ENCODE measurements around the gene TENM3.

The TENM3 gene

DNA sequence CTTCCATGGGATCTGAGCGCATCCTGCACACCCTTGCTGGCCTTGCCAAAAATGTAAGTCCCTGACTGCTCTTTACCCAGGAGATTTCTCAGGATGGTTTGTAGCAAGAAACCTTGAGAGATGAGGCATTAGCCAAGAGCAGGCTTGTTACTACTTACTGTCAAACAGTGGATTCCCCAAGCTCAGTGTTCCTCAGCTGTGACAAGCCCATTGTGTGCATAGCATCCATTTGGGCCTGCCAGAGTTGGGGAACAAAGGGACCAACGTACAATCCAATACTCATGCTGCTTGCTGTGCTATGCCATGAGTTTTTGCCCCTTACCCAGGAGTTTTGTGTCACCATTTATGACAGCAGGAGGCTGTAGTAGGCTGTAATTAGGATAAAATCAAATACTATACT is 267.6 kb downstream of the TENM3 start:
- Histone ChIP-seq H3K9me3 (no peaks in the 10 kb centered on the region), H3K36me3 (no peaks in the 10 kb centered on the region), H3K4me1 (no peaks in the 10 kb centered on the region), H3K27me3 (no peaks in the 10 kb centered on the region), H3K4me3 (ENCODE audit: low read depth, low read length) (no peak overlapping the region)
- TF ChIP-seq CTCF (IDR thresholded peaks at IDR 0.05; ENCODE audit: low read depth, low read length): no peak
- no peak for DNase-seq

GRCh38 chr4:182513587-182514291 is 270.5 kb downstream of the TENM3 start:
- Histone ChIP-seq H3K36me3 (no peaks in the 10 kb centered on the region), H3K4me1 (no peaks in the 10 kb centered on the region), H3K9me3 (no peaks in the 10 kb centered on the region), H3K27me3 (no peaks in the 10 kb centered on the region), H3K4me3 (ENCODE audit: low read depth, low read length) (no peak overlapping the region)
- no peak for DNase-seq
- TF ChIP-seq CTCF (IDR thresholded peaks at IDR 0.05; ENCODE audit: low read depth, low read length): no peak

DNA sequence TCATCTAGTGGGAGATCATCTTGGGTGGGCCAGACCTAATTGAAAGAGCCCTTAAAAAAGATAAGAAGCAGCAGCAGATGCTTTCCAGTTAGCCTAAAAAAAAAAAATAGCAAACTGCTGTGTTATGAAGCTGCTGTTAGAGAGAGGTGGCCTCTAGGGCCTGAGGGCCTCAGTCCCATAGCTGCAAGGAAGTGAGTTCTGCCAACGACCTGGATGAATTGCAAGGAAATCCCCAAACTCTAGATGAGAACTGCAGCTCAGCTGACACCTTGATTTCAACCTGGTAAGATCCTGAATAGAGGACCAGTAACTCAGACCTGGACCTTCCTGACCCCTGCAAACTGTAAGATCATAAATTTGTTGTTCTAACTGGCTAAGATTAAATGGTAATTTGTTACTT is 275.2 kb downstream of the TENM3 start:
- Histone ChIP-seq H3K36me3 (no peaks in the 10 kb centered on the region), H3K27me3 (no peaks in the 10 kb centered on the region), H3K9me3 (no peaks in the 10 kb centered on the region), H3K4me1 (no peaks in the 10 kb centered on the region), H3K4me3 (ENCODE audit: low read depth, low read length) (no peak overlapping the region)
- no peak for TF ChIP-seq CTCF (IDR thresholded peaks at IDR 0.05; ENCODE audit: low read depth, low read length)
- DNase-seq: no peak

GRCh38 chr4:182519528-182519927 is 276.3 kb downstream of the TENM3 start:
- H3K9me3 ChIP-seq: no peaks in the 10 kb centered on the region
- H3K4me1 ChIP-seq: no peaks in the 10 kb centered on the region
- no peak for TF ChIP-seq CTCF (IDR thresholded peaks at IDR 0.05; ENCODE audit: low read depth, low read length)
- no peak for DNase-seq
- H3K27me3 ChIP-seq: no peaks in the 10 kb centered on the region
- no peaks in the 10 kb centered on the region for H3K36me3 ChIP-seq
- no peak overlapping the region for H3K4me3 ChIP-seq (ENCODE audit: low read depth, low read length)

DNA sequence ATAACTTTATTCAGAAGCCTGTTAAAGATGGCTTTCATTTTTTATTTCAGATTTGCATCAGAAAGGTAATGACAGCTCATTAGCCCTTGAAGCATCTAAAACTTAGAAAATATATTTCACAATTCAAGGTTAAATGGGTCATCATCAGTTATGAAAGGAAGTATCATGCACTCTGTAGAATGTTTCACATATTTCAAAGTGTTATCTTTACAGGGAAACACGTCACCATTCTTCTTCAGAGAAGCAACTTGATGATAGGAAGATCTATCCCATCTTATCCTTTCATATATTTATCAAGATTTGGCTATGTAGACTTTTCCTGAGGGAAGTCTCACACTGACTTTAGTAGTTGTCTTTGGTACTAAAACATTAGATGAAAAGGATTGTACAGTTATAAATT is 277.8 kb downstream of the TENM3 start:
- TF ChIP-seq CTCF (IDR thresholded peaks at IDR 0.05; ENCODE audit: low read depth, low read length): no peak
- no peaks in the 10 kb centered on the region for H3K9me3 ChIP-seq
- no peak overlapping the region for H3K4me3 ChIP-seq (ENCODE audit: low read depth, low read length)
- no peaks in the 10 kb centered on the region for H3K36me3 ChIP-seq
- H3K4me1 ChIP-seq: no peaks in the 10 kb centered on the region
- H3K27me3 ChIP-seq: no peaks in the 10 kb centered on the region
- DNase-seq: no peak

GRCh38 chr4:182528819-182529218 is 285.6 kb downstream of the TENM3 start:
- Histone ChIP-seq H3K4me1 (no peaks in the 10 kb centered on the region), H3K9me3 (no peaks in the 10 kb centered on the region), H3K4me3 (ENCODE audit: low read depth, low read length) (no peak overlapping the region), H3K36me3 (no peaks in the 10 kb centered on the region), H3K27me3 (no peaks in the 10 kb centered on the region)
- no peak for DNase-seq
- TF ChIP-seq CTCF (IDR thresholded peaks at IDR 0.05; ENCODE audit: low read depth, low read length): no peak

Data from BE2C (cell line).